Measurements from ENCODE around the gene EPSTI1. TPM values are rescaled to one million over a fixed set of nuclear protein-coding genes. Genes with fewer than 3 reads are reported as not detected.

The EPSTI1 gene
- total RNA-seq, 4 donors from 2014 or later = 3.8 to 12.8 (median 6.0) TPM

- intact Hi-C loops (cut with DNase I) = no loop called here
- Histone ChIP-seq H3K4me3 (replicated peaks in 1 of 3) (no peak overlapping the region), H3K4me1 (peaks cover 11 to 17% of the 10 kb centered on the region in 2 donors), H3K27me3 (no peaks in the 10 kb centered on the region), H3K36me3 (no peaks in the 10 kb centered on the region), H3K9me3 (no peaks in the 10 kb centered on the region), H3K27ac (no peak overlapping the region)
- WGBS, 2 donors = 36 to 68% methylated on average over 10 to 13 of the region's 14 CpGs
- TF ChIP-seq POLR2A (IDR thresholded peaks at IDR 0.05) = no peak
- DNase-seq = peak in 1 of 2 donors; percentile 13
Measured at GRCh38 chr13:43036351-43037250, 44.6 kb upstream of the EPSTI1 start.

GRCh38 chr13:43033038-43033437, 41.0 kb upstream of the EPSTI1 start:
- TF ChIP-seq CTCF (IDR thresholded peaks at IDR 0.05) = no peak
- Histone ChIP-seq H3K27ac (no peak overlapping the region), H3K4me3 (replicated peaks in 1 of 3) (no peak overlapping the region), H3K9me3 (no peaks in the 10 kb centered on the region), H3K4me1 (peaks cover 15 to 22% of the 10 kb centered on the region in 2 donors), H3K27me3 (no peaks in the 10 kb centered on the region), H3K36me3 (no peaks in the 10 kb centered on the region)
- DNase-seq = no peak
- intact Hi-C loops (cut with DNase I) = no loop called here
- WGBS, 2 donors = 94 to 100% methylated on average over 3 of the region's 3 CpGs

- TF ChIP-seq CTCF (IDR thresholded peaks at IDR 0.05) (no peak), POLR2A (IDR thresholded peaks at IDR 0.05) (no peak)
- Histone ChIP-seq H3K9me3 (no peaks in the 10 kb centered on the region), H3K36me3 (no peaks in the 10 kb centered on the region), H3K27me3 (no peaks in the 10 kb centered on the region), H3K4me1 (peaks cover 15 to 26% of the 10 kb centered on the region in 2 donors), H3K4me3 (replicated peaks in 1 of 3) (no peak overlapping the region), H3K27ac (no peak overlapping the region)
- DNase-seq = no peak
- WGBS, 2 donors = 79 to 88% methylated on average over 4 of the region's 4 CpGs
- intact Hi-C loops (cut with DNase I) = no loop called here
Measured at GRCh38 chr13:43031881-43032280, 39.8 kb upstream of the EPSTI1 start.

- H3K27me3 ChIP-seq = no peaks in the 10 kb centered on the region
- H3K9me3 ChIP-seq = no peaks in the 10 kb centered on the region
- no peaks in the 10 kb centered on the region for H3K36me3 ChIP-seq
- 83 to 93% methylated on average over 4 of the region's 4 CpGs for WGBS, 2 donors
- DNase-seq = no peak
- intact Hi-C loops (cut with DNase I) = no loop called here
- no peak for TF ChIP-seq POLR2A (IDR thresholded peaks at IDR 0.05)
- TF ChIP-seq CTCF (IDR thresholded peaks at IDR 0.05) = no peak
- H3K27ac ChIP-seq = no peak overlapping the region
- peaks cover 18 to 26% of the 10 kb centered on the region in 2 donors for H3K4me1 ChIP-seq
- no peak overlapping the region for H3K4me3 ChIP-seq (replicated peaks in 1 of 3)
Measured at GRCh38 chr13:43030548-43030947, 38.5 kb upstream of the EPSTI1 start.

GRCh38 chr13:43026262-43026661, 34.2 kb upstream of the EPSTI1 start:
- 55 to 64% methylated on average over 2 of the region's 2 CpGs for WGBS, 2 donors
- DNase-seq = no peak
- TF ChIP-seq CTCF (IDR thresholded peaks at IDR 0.05) (no peak), POLR2A (IDR thresholded peaks at IDR 0.05) (no peak)
- Histone ChIP-seq H3K36me3 (no peaks in the 10 kb centered on the region), H3K27ac (peak overlapping the region in 1 of 3 donors; percentile 16), H3K4me3 (replicated peaks in 1 of 3) (no peak overlapping the region), H3K4me1 (peaks cover 24 to 42% of the 10 kb centered on the region in 2 donors), H3K27me3 (no peaks in the 10 kb centered on the region), H3K9me3 (no peaks in the 10 kb centered on the region)
- intact Hi-C loops (cut with DNase I) = no loop called here
